SK-N-MC (cell line): ENCODE results near the gene JMJD1C.
"Not testable (repeated sequence)": the region's sequence is repeated elsewhere in the genome, so short reads cannot be mapped to it uniquely, and the experiment has no call there.

Experiments used
- EZH2 ChIP-seq: fragments of 200-600 bp; sonication (generic); IDR thresholded peaks from one replicate; pipeline ENCODE4 v1.6.1; 2017; ENCODE audit warnings: antibody characterized with exemption
- FOXP2 ChIP-seq: optimal IDR thresholded peaks from 2 replicates; pipeline ENCODE3; 2011; ENCODE audit warnings: mild to moderate bottlenecking, moderate library complexity; ENCODE audit not compliant: insufficient read depth; ENCODE audit errors: extremely low read length, control extremely low read depth
- POLR2AphosphoS5 ChIP-seq: IDR thresholded peaks from 2 replicates; pipeline ENCODE4 v1.6.1; 2012; ENCODE audit warnings: mild to moderate bottlenecking, low read depth, low read length, borderline replicate concordance

DNA sequence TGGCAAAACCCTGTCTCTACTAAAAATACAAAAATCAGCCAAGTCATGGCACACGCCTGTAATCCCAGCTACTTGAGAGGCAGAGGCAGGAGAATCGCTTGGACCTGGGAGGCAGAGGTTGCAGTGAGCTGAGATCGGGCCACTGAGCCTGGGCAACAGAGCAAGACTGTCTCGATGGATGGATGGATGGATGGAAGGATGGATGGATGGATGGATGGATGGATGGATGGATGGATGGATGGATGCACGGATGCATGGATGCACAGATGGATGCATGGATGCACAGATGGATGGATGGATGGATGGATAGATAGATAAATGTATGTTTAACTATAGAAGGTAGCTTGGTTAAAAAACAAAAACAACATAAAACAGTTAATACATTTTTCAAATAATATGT is 34.8 kb upstream of the JMJD1C start:
- not testable (repeated sequence) for TF ChIP-seq EZH2, POLR2AphosphoS5, FOXP2
